ENCODE results near the gene SPON2. TPM values are rescaled to one million over a fixed set of nuclear protein-coding genes. Genes with fewer than 3 reads are reported as not detected.

Gene SPON2
- total RNA-seq, 1 experiment from 2014 or later, result 2.3 TPM

DNA sequence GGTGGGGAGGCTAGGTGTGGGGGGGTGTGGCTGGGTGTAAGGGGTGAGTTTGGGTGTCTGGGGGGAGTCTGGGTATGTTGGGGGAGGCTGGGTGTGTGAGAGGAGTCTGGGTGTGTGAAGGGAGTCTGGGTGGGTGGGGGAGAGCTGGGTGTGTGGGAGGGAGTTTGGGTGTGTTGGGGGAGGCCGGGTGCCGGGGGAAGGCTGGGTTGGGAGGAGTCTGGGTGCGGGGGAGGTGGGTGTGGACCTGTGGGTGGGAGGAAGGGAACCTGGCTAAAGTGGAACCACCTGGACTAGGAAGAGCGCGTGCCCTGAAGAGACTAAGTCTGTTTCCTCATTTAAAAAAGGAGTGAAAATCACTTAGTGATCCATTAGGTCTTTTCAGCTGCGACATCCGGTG is 18.3 kb downstream of the SPON2 start:
- Mint-ChIP-seq H3K4me3 (no peak overlapping the region), H3K36me3 (ENCODE audit: insufficient read depth in 1 of 3, low read depth in 3 of 3) (no peaks in the 10 kb centered on the region; a peak in 2 of 7 replicates), H3K27me3 (ENCODE audit: low read depth) (peaks cover 63% of the 10 kb centered on the region), H3K9me3 (peaks cover 16 to 18% of the 10 kb centered on the region in 2 experiments), H3K4me1 (no peaks in the 10 kb centered on the region), H3K27ac (no peak overlapping the region)
- Histone ChIP-seq H3K27ac (ENCODE audit: insufficient read length, low read depth, low read length) (no peak overlapping the region), H3K14ac (ENCODE audit: insufficient read depth, low read length) (no peak overlapping the region), H4K5ac (ENCODE audit: insufficient read length, low read depth, low read length) (no peak overlapping the region), H3K4me2 (ENCODE audit: insufficient read depth, insufficient read length, low read length) (no peak overlapping the region), H2AFZ (ENCODE audit: low read length) (no peak overlapping the region), H4K91ac (ENCODE audit: insufficient read length, low read depth, low read length) (no peak overlapping the region), H4K8ac (replicated peaks; ENCODE audit: insufficient read length, low read depth, low read length) (no peak overlapping the region), H3K4ac (ENCODE audit: low read depth, low read length) (no peak overlapping the region), H2BK15ac (ENCODE audit: low read depth, low read length) (no peak overlapping the region), H3K56ac (ENCODE audit: insufficient read length, low read depth, low read length) (no peak overlapping the region), H2BK5ac (ENCODE audit: insufficient read length, low read length) (no peak overlapping the region), H3K23me2 (ENCODE audit: insufficient read length, low read depth, low read length, poor library complexity, severe bottlenecking) (no peaks in the 10 kb centered on the region), H3K23ac (ENCODE audit: insufficient read length, low read depth, low read length) (no peak overlapping the region), H3K4me1 (ENCODE audit: insufficient read depth, low read length) (no peaks in the 10 kb centered on the region), H4K20me1 (ENCODE audit: control insufficient read depth, insufficient read depth, insufficient read length) (no peaks in the 10 kb centered on the region), H2BK20ac (ENCODE audit: low read depth, low read length, poor library complexity, severe bottlenecking) (no peak overlapping the region), H3K79me2 (ENCODE audit: insufficient read depth, low read length) (no peaks in the 10 kb centered on the region), H2BK120ac (ENCODE audit: low read depth, low read length, poor library complexity, severe bottlenecking) (no peak overlapping the region), H3K18ac (ENCODE audit: insufficient read length, low read depth, low read length) (no peak overlapping the region), H2AK5ac (ENCODE audit: insufficient read length, low read length) (no peak overlapping the region), H3K9ac (ENCODE audit: extremely low read depth, insufficient read length, low read length) (no peak overlapping the region), H2BK12ac (ENCODE audit: insufficient read length, low read depth, low read length) (no peak overlapping the region), H3T11ph (ENCODE audit: low read length) (no peak overlapping the region), H3K27me3 (ENCODE audit: insufficient read depth, low read length) (no peaks in the 10 kb centered on the region), H3K9me3 (ENCODE audit: control insufficient read depth, low read depth, low read length) (no peaks in the 10 kb centered on the region), H3K79me1 (ENCODE audit: insufficient read depth, low read depth, low read length, poor library complexity, severe bottlenecking) (no peaks in the 10 kb centered on the region)
- TF ChIP-seq, protein P1, sequence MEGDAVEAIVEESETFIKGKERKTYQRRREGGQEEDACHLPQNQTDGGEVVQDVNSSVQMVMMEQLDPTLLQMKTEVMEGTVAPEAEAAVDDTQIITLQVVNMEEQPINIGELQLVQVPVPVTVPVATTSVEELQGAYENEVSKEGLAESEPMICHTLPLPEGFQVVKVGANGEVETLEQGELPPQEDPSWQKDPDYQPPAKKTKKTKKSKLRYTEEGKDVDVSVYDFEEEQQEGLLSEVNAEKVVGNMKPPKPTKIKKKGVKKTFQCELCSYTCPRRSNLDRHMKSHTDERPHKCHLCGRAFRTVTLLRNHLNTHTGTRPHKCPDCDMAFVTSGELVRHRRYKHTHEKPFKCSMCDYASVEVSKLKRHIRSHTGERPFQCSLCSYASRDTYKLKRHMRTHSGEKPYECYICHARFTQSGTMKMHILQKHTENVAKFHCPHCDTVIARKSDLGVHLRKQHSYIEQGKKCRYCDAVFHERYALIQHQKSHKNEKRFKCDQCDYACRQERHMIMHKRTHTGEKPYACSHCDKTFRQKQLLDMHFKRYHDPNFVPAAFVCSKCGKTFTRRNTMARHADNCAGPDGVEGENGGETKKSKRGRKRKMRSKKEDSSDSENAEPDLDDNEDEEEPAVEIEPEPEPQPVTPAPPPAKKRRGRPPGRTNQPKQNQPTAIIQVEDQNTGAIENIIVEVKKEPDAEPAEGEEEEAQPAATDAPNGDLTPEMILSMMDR (conservative IDR thresholded peaks at IDR 0.05), result no peak
- DNase-seq, result no peak
- WGBS (ENCODE audit: extremely low coverage, insufficient read length, low lambda C conversion rate), result no CpG with 5 or more reads among the region's 7 CpGs

All from H9 (cell line).